Endodermal cell (in vitro differentiated cells): ENCODE measurements around the gene PHLDB2. TPM values are rescaled to one million over a fixed set of nuclear protein-coding genes. Genes with fewer than 3 reads are reported as not detected.

ENCODE experiments used
- DNase-seq: peaks from one replicate; pipeline ENCODE4 v3.0.0-alpha.2; 2017
- H3K27ac ChIP-seq: 2 replicates; pipeline ENCODE4 v1.5.1; 2013; ENCODE audit warnings: mild to moderate bottlenecking, low read depth, low read length, moderate library complexity
- H3K27me3 ChIP-seq: 2 replicates; pipeline ENCODE4 v1.6.1; 2013; ENCODE audit warnings: mild to moderate bottlenecking, low read length, moderate library complexity; ENCODE audit not compliant: insufficient read depth, control insufficient read depth, poor library complexity, severe bottlenecking
- H3K36me3 ChIP-seq: 2 replicates; pipeline ENCODE4 v1.7.0; 2013; ENCODE audit warnings: mild to moderate bottlenecking, low read length, moderate library complexity; ENCODE audit not compliant: control insufficient read depth, insufficient read depth
- H3K4me1 ChIP-seq: one replicate; pipeline ENCODE4 v1.7.0; 2013; ENCODE audit warnings: low read length; ENCODE audit not compliant: control insufficient read depth, insufficient read depth
- H3K4me3 ChIP-seq: 2 replicates; pipeline ENCODE4 v1.5.1; 2013; ENCODE audit warnings: mild to moderate bottlenecking, low read length, moderate library complexity
- H3K9ac ChIP-seq: 2 replicates; pipeline ENCODE4 v1.6.1; 2013; ENCODE audit warnings: mild to moderate bottlenecking, low read length, moderate library complexity; ENCODE audit not compliant: poor library complexity, severe bottlenecking; ENCODE audit errors: extremely low read depth
- H3K9me3 ChIP-seq: 2 replicates; pipeline ENCODE4 v1.6.1; 2013; ENCODE audit warnings: mild to moderate bottlenecking, low read length, moderate library complexity; ENCODE audit not compliant: control insufficient read depth
- H3K27ac Mint-ChIP-seq: 2 replicates; pipeline ENCODE4 v1.8.0; 2020; ENCODE audit warnings: mixed read lengths
- H3K27me3 Mint-ChIP-seq: 2 replicates; pipeline ENCODE4 v1.8.0; 2021; ENCODE audit warnings: mild to moderate bottlenecking, mixed read lengths; ENCODE audit not compliant: insufficient read depth
- H3K36me3 Mint-ChIP-seq: 2 replicates; pipeline ENCODE4 v1.8.0; 2020; ENCODE audit warnings: low read depth, mixed read lengths
- H3K4me1 Mint-ChIP-seq: 2 replicates; pipeline ENCODE4 v1.8.0; 2020; ENCODE audit warnings: mixed read lengths
- H3K4me3 Mint-ChIP-seq: 2 replicates; pipeline ENCODE4 v1.8.0; 2020; ENCODE audit warnings: mild to moderate bottlenecking, moderate library complexity, mixed read lengths
- H3K9me3 Mint-ChIP-seq: 2 replicates; pipeline ENCODE4 v1.8.0; 2020; ENCODE audit warnings: mild to moderate bottlenecking, mixed read lengths
- WGBS, 2 experiments: methylation state at CpG; one replicate each; pipeline versions ENCODE4 v1.1.5 to v1.1.7; 2013; ENCODE audit warnings: missing lambda C conversion rate in 2 of 2, mixed read lengths in 1 of 2; ENCODE audit not compliant: insufficient coverage in 1 of 2, insufficient read length in 1 of 2; 5-methylcytosine and 5-hydroxymethylcytosine counted together
- total RNA-seq, 2 donors: library from RNA; stranded (reverse); fragmentation: NEBNext Ultra II Directional in 1 of 2; extraction: Animal tissue kit (Norgen Biotek cat#: 25700) in 1 of 2; gene quantifications; 2 replicates in 1 of 2; 3 replicates in 1 of 2; pipeline ENCODE4 v1.2.1, GENCODE V29; 2021
- TF ChIP-seq, protein P1 (sequence below): fragments of 200-600 bp; sonication (generic); conservative IDR thresholded peaks from 2 replicates; pipeline ENCODE4 v1.5.0; 2021; ENCODE audit warnings: antibody characterized with exemption, mild to moderate bottlenecking

Gene PHLDB2
- total RNA-seq, 2 donors from 2014 or later = 59.5 to 67.4 TPM

- peaks cover 67% of the 10 kb centered on the region for H3K36me3 ChIP-seq
- H3K4me1 ChIP-seq = peaks cover 29% of the 10 kb centered on the region
- H3K27ac ChIP-seq = no peak overlapping the region
- WGBS, 2 experiments = 11 to 43% methylated on average over 1 of the region's 1 CpG
- DNase-seq = peak; percentile 63
- TF ChIP-seq, protein P1, sequence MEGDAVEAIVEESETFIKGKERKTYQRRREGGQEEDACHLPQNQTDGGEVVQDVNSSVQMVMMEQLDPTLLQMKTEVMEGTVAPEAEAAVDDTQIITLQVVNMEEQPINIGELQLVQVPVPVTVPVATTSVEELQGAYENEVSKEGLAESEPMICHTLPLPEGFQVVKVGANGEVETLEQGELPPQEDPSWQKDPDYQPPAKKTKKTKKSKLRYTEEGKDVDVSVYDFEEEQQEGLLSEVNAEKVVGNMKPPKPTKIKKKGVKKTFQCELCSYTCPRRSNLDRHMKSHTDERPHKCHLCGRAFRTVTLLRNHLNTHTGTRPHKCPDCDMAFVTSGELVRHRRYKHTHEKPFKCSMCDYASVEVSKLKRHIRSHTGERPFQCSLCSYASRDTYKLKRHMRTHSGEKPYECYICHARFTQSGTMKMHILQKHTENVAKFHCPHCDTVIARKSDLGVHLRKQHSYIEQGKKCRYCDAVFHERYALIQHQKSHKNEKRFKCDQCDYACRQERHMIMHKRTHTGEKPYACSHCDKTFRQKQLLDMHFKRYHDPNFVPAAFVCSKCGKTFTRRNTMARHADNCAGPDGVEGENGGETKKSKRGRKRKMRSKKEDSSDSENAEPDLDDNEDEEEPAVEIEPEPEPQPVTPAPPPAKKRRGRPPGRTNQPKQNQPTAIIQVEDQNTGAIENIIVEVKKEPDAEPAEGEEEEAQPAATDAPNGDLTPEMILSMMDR = no peak
- peaks cover 47% of the 10 kb centered on the region for H3K36me3 Mint-ChIP-seq
- H3K27me3 Mint-ChIP-seq = peaks cover 2% of the 10 kb centered on the region
- H3K4me1 Mint-ChIP-seq = peaks cover 62% of the 10 kb centered on the region
- peak overlapping the region; percentile 83 for H3K27ac Mint-ChIP-seq
- no peaks in the 10 kb centered on the region for H3K27me3 ChIP-seq
- no peak overlapping the region for H3K9ac ChIP-seq
- H3K4me3 Mint-ChIP-seq = peak overlapping the region; percentile 24
- no peaks in the 10 kb centered on the region for H3K9me3 ChIP-seq
- peak overlapping the region; percentile 14 for H3K4me3 ChIP-seq
- no peaks in the 10 kb centered on the region for H3K9me3 Mint-ChIP-seq
Observed at GRCh38 chr3:111917300-111917699, 58.2 kb downstream of the PHLDB2 start.

DNA sequence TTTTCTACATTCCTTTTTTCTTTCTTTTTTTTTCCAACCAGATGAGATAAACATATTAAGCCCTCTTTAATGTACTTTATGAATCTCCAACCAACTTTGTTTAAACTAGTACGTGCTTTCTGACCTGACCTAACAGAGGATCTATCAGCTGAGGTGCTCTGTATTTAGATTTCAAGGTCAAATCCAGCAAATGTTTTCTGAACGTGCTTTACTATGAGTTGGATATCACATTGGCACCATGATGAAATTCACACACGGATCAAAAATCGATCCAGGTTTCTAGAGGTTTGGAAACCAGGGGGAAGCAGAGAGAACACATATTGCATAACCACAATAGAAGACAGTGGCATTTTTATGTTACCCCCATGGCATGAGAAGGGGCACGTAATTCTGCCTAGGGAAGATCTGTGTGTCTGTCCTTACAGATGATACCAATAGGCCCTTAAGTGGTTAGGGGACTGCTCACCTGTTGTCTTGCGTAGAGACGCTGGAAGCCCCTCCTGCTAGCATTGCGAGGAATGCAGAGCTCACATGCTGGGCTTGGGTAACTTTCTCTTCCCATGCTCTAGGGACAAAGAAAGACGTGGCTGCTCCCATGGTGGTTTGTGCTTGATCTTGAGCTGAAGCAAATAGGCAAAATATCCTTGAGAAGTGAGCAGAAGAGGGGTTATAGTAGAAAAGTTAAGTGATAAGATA is 60.5 kb downstream of the PHLDB2 start:
- Histone ChIP-seq H3K27me3 (no peaks in the 10 kb centered on the region), H3K9me3 (no peaks in the 10 kb centered on the region), H3K27ac (no peak overlapping the region), H3K4me1 (peaks cover 18% of the 10 kb centered on the region), H3K36me3 (peaks cover 70% of the 10 kb centered on the region), H3K4me3 (no peak overlapping the region), H3K9ac (no peak overlapping the region)
- TF ChIP-seq, protein P1 = no peak
- Mint-ChIP-seq H3K27ac (peak overlapping the region; percentile 73), H3K27me3 (peaks cover 2% of the 10 kb centered on the region), H3K4me3 (no peak overlapping the region), H3K36me3 (peaks cover 62% of the 10 kb centered on the region), H3K9me3 (no peaks in the 10 kb centered on the region), H3K4me1 (peaks cover 43% of the 10 kb centered on the region)
- 87 to 93% methylated on average over 7 to 9 of the region's 9 CpGs for WGBS, 2 experiments
- peak; percentile 81 for DNase-seq

GRCh38 chr3:111921181-111921580 is 62.1 kb downstream of the PHLDB2 start:
- Histone ChIP-seq H3K27me3 (no peaks in the 10 kb centered on the region), H3K4me3 (no peak overlapping the region), H3K36me3 (peaks cover 74% of the 10 kb centered on the region), H3K9me3 (no peaks in the 10 kb centered on the region), H3K4me1 (peaks cover 12% of the 10 kb centered on the region), H3K27ac (no peak overlapping the region), H3K9ac (no peak overlapping the region)
- peaks cover 2% of the 10 kb centered on the region for H3K27me3 Mint-ChIP-seq
- DNase-seq = no peak
- no peaks in the 10 kb centered on the region for H3K9me3 Mint-ChIP-seq
- TF ChIP-seq, protein P1 = no peak
- no peak overlapping the region for H3K27ac Mint-ChIP-seq
- H3K4me3 Mint-ChIP-seq = no peak overlapping the region
- peaks cover 38% of the 10 kb centered on the region for H3K4me1 Mint-ChIP-seq
- 94 to 100% methylated on average over 1 of the region's 1 CpG for WGBS, 2 experiments
- H3K36me3 Mint-ChIP-seq = peaks cover 67% of the 10 kb centered on the region
